GM18517 (cell line): ENCODE measurements around the gene PARVB.
"Not testable (repeated sequence)": the region's sequence is repeated elsewhere in the genome, so short reads cannot be mapped to it uniquely, and the experiment has no call there.

Source experiments
- ATAC-seq: cut with Tn5 transposase; IDR thresholded peaks from one replicate; pipeline ENCODE4 v1.9.1; 2021; ENCODE audit warnings: mild to moderate bottlenecking, moderate library complexity; ENCODE audit not compliant: unreplicated experiment

The PARVB gene

DNA sequence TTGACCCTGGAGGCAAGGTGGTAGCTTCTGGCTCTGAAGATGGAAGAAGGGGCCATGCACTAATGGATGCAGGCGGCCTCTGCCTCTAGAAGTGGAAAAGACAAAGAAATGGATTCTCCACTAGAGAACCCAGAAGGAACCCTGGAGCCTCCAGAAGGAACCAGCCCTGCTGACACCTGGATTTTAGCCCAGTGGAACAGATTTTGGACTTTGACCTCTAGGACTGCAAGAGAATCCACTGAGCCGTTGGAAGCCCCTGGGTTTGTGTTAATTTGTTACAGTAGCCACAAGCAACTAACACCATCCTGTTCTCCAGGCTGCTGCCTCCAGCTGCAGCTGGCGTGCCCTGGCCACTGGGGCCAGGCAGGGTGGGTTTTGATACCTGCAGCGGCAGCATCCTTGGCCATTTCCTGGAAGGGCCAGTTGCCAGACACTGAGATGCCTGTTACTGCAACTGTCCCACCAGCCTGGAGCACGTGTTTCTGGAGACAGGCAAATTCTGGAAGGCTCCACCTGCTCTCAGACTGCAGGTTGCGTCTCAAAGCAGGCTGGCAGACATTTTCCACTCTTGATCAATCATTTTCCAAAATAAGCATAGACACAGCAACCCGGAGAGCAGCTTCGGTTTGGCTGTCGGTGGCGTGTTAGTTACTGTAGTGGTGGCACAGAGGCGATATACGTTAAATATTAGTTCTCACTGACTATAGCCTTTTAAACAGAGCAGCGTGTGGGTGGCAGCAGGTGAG lies 79.8 kb downstream of the PARVB start:
- no peak for ATAC-seq

DNA sequence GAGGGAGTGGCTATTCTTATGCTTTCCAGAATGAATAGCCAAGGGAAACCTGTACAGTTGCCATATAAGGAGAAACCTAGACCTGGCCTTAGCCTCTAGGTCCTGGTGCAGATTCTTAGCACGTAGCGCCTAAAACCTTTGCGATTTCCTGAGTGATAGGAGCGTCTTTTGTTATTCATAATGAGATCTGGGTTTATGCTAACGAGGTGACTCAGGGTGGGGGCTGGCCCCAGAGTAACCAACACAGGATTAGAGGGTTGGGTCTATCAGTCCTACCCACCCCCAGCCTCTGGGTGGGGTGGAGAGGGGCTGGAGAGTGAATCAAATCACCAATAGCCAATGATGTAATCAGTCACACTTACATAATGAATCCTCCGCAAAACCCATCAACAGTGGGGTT lies 83.2 kb downstream of the PARVB start:
- ATAC-seq: no peak

DNA sequence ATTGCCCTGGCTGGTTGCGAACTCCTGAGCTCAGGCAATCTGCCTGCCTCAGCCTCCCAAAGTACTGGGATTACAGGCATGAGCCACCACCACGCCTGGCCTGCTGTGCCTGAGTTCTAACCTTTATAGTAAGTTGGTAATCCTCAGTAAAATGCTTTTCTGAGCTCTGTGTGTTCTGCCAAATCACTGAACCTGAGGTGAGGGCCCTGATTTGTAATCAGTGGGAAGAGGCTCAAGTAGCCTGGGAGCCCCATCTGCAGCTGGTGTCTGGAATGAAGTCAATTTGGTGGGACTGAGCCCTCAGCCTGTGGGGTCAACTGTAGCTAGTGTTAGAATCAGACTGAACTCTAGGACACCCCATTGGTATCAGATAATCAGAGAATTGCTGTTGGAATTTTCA lies 84.0 kb downstream of the PARVB start:
- ATAC-seq: no peak

DNA sequence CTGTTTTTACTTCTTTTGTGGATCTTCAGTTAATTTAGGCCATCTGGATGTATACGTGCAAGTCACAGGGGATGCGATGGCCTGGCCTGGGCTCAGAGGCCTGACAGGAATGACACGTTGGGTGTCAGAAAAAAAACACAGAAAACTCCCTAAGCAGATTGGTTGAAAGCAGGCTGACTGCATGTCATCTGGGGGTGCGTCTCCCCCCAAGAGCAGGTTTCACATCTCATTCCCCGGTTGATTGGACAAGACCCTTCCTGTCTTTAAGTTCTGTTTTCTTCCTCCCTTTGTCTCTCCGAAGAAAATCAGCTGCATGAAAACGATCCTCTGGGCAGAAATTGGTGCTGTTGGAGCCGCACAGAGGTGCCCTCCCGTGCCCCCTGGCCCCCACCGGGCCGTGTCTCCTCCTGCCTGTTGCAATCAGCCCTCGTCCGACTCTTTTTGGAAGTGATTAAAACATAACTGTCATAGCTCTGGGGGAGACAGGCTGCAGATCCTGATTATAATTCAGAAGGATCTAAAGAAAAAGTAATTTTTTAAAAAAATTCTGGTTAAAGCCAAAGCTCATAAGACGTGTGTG lies 84.8 kb downstream of the PARVB start:
- no peak for ATAC-seq

DNA sequence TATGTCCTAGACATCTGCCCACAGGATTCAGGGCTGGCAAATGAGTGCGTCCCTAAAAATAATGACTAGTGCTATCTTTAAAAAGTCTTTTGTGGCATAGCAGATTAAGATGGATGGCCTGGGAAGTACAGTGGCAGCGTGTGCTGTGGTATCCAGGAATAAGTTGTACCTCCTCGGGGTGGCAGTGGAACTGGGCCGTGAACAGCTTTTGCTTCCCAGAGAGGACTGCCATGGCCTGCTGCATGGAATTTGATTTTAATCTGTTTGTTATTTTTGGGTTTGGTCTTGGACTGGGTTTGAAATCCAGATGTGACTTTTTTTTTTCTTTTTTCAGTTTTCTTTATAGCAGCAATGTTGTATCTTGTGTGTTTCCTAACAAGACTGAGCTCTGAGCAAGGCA lies 85.3 kb downstream of the PARVB start:
- no peak for ATAC-seq

DNA sequence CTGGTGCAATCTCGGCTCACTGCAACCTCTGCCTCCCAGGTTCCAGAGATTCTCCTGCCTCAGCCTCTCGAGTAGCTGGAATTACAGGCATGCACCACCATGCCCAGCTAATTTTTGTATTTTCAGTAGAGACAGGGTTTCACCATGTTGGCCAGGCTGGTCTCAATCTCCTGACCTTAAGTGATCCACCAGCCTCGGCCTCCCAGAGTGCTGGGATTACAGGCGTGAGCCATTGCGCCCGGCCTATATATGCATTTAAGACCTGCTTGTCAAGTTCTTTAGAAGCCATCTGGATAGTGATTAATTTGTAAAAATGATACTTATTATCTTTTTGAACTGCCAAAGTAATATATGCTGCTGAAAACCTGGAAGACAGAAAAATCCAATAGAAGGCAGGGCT lies 86.6 kb downstream of the PARVB start:
- ATAC-seq: not testable (repeated sequence)

DNA sequence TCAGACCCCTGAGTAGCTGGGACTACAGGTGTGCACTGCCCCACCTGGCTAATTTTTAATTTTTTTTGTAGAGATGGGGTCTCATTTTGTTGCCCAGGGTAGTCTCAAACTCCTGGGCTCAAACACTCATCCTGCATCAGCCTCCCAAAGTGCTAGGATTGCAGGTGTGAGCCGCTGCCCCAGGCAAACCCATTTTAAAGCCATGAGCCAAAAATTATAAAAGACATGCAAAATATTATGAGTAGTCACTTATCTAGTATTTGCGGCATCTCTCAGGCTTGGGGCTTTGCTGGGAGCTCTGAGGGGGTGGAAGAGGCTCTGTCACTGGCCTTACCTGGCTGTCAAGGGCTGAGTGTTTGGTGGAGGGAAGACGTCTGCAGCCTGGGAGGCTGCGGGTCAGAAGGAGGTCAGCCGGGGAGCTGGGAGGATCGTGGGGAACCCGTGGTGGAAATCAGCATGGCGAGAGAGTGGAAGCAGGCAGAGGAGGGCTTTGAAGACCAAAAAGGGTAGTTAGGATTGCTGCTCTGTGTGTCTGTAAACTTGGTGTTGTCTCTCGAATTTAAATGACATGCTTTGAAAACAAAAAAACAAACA lies 87.6 kb downstream of the PARVB start:
- no peak for ATAC-seq

DNA sequence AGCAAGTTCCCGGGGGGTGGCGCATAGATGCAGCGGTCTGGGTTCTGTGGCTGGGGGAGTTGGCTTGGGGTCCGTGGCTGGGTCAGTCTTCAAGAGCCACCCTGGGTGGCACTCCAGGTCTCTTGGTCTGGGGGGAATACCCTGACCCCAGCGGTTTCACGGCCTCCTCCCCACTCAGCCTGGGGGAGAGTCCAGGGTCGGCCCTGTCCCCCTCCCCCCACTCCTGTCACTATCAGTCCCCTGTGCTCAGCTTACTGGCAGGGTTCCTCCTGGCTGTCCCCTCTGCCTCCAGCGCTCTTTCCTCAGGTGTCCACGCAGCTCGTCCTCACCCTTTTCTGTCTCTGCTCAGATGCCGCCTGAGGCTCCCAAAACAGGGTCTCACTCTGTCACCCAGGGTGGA lies 88.1 kb downstream of the PARVB start:
- ATAC-seq: no peak

DNA sequence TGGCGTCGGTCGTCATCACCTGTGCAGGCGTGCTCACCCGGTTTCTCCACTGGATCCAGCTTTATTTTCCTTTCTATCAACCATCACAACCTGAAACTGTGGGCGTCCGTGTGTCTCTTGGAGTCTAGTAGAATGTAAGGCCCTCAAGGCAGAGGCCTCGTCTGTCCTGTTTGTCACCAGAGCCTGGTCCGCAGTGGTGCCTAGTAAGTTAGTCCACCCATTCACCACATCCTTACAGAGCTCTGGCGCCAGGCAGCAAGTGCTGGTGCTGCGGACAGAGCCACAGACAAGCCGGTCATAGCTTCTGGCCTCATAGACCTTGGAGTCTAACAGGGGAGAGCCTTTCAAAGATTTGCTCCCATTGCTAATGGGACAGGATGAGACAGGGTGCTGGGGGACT lies 92.2 kb downstream of the PARVB start:
- no peak for ATAC-seq

DNA sequence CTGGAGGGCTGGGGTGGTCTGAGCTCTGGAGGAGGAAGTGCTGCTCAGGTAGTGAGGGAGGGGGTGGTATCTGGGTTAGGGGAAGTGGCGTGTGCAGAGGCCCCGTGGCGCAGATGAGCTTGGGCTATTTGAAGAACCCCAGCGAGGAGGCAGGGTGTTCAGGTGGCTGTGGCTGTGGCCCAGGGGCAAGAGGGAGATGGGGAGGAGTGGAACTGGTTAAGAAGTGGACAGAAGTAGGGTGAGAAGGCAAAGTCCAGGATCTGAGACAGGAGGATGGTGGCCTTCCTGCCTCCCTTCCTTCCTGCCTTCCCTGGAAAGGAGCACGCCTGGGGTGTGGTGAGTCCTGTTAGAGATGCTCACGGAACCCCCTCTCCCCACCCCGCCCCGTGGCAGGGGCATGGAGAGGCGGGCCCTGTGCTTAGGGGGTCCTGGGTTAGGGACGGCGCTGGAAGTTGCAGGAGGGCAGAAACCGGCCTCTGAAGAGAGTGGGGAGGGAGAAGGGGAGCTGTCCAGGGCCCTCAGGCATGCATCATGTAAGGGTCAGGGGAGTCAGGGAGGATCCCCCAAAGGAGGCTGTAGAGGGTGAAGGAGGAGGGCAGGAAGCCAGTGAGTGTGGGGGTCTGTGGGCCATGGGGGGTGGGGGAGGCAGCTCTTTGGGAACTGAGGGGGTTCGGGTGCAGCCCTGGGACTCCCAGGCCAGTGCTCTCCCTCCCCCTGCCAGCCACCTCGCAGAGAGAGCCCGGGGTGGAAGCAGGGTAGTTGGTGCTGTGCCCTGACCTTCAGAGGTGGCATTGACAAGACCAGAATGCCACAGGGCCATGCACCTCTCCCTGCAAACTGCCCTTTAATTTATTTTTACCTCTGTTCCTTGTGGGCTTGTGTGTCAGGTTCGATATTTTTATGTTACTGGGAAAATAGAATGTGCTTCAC lies 92.9 kb downstream of the PARVB start:
- no peak for ATAC-seq

DNA sequence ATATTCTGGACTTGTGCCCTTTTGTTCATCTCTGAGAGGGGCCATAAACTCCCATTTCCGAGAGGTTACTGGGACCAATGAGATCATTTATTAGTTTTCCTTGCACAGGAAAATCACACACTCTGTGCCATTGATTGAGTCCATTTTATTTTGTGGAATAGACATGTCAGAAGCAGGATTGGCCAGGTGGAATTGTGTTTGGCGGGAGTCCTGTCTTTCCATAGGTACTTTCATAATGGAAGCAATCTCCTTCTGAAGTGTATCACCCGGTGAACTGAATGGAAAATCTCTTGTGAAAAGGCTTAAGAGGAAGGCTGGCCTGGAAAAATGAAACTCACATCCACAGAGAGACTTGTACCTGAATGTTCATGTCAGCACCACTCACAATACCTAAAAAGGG lies 93.6 kb downstream of the PARVB start:
- no peak for ATAC-seq

DNA sequence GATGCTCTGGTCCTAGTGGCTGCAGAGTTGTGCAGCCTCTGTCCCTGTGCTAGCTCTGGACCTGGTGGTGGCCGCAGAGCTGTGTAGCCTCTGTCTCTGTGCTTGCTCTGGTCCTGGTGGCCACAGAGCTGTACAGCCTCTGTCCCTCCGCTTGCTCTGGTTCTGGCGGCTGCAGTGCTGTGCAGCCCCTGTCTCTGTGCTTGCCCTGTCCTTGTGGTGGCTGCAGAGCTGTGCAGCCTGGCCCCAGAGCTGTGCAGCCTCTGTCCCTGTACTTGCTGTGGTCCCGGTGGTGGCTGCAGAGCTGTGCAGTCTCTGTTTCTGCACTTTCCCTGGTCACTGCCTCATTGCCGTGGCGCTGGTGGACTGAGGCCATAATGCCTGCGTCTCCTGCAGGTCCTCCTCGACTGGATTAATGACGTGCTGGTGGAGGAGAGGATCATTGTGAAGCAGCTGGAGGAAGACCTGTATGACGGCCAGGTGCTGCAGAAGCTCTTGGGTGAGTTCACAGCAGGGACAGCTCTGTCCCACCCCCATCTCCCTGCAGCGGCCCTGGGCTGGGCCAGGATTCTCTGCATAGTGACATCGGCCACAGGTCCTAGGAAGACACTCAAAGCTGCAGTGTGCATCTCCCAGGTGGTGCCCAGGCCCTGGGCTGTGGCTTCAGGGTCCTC lies 94.7 kb downstream of the PARVB start:
- ATAC-seq: no peak

DNA sequence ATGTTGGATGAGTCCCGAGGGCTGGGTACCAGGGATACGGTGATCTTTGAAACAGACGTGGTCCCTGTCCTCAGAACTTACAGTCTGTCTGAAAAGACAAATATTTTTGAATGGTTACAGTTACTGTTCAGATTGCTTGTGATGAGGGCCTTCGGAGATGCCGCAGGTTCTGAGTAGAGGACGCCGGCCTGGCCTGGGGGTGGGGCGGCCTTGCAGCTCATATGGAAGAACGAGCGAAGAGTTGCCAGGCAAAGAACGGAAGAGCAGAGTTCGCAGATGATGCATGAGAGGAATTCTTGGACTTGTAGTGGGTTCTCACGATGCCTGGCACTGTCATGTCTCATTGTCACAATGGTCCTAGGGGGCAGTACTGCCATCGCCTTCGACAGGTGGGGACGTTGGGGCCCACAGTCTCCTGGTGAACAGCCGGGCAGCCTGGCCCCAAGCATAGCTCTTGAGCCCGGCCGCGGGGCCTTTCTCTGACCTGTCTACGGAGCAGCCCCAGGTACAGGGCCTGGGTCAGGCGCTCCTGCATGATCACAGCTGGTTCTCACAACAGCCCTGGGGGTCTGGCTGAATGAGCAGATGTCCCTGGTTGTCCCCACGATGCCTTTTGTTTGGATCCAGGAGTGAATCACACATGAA lies 95.7 kb downstream of the PARVB start:
- ATAC-seq: no peak

DNA sequence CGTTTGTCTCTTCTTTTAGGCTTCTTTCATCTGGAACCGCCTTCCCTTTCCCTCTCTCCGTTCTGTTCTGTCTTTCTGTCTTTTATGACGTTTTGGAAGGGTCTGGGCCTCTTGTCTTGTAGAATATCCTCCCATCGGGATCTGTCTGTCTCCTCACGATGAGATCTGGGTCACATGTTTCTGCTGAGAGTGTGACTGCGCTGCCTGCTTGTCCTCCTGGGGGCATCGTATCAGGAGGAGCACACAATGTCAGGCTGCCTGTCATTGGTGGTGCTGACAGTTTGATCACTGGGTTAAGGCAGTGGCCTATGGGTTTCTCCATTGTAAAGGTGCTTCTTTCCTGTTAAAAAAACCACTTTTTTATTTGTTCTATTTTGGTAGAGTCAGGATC lies 96.2 kb downstream of the PARVB start:
- ATAC-seq: no peak

DNA sequence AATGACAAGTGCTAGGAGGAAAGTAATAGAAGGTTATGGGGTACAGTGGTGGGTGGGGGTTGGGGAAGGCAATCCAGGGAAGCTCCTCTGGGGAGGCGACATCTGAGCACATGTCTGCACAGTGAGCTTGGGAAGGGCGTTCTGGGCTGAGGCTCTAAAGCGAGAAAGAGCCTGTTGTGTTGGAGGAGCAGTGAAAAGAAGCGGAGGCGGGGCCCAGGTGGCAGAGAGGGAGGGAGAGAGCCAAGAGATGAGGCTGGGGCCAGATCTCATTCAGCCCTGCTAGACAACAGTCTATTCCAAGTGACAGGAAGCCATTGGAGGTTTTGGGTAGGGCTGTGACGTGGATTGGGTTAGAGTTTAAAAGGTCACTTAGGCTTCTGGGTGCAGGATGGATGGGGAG lies 101.3 kb downstream of the PARVB start:
- ATAC-seq: no peak

DNA sequence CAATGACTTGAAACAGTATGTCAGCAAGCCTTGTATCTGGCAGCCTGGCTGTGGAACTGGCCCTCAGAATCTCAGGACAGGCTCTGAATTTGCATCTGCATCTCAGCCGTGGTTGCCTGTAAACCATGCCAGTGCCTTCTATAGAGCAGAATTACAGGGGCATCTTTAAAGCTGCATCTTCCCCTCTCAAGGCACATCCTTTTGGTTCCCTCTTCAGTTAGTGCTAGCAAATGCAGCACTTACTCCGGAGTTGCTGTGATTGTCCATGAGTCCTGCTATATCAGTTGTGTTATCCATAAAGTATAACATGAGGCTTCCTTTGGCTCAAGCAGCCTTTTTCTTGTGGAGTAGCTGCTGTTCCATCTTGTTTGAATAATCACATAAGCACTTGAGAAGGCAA lies 102.7 kb downstream of the PARVB start:
- no peak for ATAC-seq

DNA sequence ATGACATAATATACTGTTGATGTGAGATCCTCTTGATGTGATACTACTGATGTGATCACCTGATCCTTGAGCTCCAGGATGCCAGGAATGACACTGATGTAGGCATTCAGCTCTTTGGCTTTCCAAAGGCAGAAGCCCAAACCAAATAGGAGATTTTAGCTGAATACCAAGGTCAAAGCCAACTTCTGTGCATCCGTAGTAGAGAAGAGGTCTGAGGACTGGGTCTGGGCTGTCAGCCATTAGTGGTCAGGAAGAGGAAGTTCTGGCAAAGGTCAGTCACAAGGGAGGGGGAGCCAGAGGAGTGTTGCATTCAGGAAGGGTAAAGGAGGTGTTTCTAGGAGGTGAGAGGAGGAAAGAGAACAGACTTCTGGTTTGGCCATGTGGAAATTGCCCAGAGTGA lies 103.3 kb downstream of the PARVB start:
- ATAC-seq: no peak

DNA sequence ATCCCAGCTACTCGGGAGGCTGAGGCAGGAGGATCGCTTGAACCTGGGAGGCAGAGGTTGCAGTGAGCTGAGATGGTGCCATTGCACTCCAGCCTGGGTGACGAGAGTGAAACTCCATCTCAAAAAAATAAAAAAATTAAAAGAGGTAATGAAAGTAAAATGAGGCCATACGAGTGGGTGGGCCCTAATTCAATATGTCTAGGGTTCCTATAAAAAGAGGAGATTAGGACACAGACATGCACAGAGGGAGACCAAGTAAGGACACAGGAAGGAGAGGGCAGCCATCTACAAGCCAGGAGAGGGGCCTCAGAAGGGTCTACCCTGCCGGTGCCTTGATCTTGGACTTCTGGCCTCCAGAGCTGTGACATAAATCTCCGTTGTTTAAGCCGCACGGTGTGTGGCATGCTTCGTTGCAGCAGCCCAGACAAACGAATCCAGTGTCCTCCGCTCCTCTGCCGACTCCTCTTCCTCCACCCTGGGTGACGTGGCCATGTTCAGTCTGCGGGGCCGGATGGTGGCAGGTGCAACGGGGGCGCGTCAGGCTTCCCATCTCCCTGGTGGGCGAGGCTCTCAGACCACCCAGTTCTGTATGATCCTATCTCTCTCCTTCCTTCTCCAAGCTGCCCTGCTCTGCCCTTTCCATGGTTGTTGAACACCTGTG lies 105.0 kb downstream of the PARVB start:
- ATAC-seq: no peak

DNA sequence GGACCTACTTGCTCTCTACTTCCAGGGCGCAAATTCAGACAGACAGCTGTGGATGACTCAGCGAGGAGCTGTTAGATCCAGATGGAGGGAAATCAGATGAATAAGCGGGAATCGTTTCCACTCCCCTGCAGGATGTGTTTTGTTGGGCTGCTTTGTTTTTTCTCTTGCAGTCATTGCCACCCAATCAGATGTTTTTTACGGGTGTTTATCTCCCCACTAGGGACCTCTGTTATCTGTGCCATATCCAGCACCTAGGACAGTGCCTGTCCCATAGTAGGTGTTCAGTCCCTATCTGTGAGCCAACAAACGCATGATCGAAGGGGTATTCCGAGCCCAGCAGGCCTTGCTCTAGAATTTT lies 105.5 kb downstream of the PARVB start:
- no peak for ATAC-seq

DNA sequence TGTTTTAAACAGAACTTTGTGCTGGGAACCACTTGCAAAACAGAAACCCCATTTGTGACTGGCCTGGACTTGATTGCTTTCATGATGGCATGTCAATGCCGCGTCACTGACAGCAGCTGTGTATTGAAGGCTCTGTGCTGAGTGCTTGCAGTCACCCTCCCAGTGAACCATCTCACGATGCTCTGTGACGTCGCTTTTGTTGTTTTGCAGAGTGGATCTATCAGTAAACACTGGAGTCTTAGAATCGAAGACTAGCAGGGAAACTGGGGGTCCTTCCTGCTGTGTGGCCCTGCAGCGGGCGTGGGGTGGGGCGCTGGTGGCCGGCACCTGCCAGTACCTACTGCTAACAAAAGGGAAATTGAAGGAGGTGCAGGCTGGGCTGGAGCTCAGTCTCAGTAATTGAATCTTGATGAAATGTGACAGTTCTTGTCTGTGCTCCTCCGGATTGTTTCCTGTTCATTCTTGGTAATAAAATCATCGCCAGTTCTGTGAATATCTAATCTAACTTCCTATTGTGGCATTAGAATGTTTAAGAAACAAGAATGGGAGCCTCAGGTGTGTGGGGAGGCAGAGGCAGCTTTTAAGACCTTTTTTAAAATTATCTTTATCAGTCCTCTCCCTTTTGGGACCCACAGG lies 106.1 kb downstream of the PARVB start:
- no peak for ATAC-seq
